ENCODE results near the gene WNT9B. TPM values are rescaled to one million over a fixed set of nuclear protein-coding genes. Genes with fewer than 3 reads are reported as not detected.

WNT9B gene
- total and polyA plus RNA-seq, 2 donors (not counting 1 experiment from before 2014, with no cell fraction given) = not detected

DNA sequence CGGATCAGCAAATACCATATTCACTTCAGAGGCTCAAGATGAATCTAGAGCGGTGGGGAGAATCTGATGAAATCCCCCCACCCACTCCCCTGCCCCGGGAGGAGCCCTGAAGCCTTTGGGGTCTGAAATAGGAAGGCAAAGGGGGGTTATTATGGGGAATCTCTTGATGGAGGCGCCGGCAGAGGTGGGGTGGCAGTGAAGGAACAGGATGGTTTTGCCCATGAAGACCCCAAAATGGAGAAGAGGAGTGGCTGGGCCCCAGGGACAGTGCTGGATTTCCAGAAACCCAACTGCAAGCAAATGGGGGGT, 33.5 kb upstream of the WNT9B start:
- Histone ChIP-seq H3K4me1 (ENCODE audit: control insufficient read depth, extremely low read depth, insufficient read depth, low read length) (no peaks in the 10 kb centered on the region), H3K36me3 (ENCODE audit: control insufficient read depth, insufficient read depth, low read length) (no peaks in the 10 kb centered on the region), H3K9me3 (ENCODE audit: control insufficient read depth, insufficient read depth, low read depth, low read length) (no peaks in the 10 kb centered on the region), H3K9ac (ENCODE audit: insufficient read depth, low read length) (no peak overlapping the region), H4K20me1 (ENCODE audit: control insufficient read depth, extremely low read depth, insufficient read depth, low read length) (no peaks in the 10 kb centered on the region), H2AFZ (ENCODE audit: low read length) (no peak overlapping the region), H3K4me2 (ENCODE audit: extremely low read depth, insufficient read depth, low read length) (no peak overlapping the region), H3K79me2 (ENCODE audit: control insufficient read depth, insufficient read depth, low read length) (no peaks in the 10 kb centered on the region), H3K4me3 (replicated peaks in 1 of 4; ENCODE audit: control extremely low read depth in 1 of 4, insufficient read depth in 1 of 4, low read depth in 3 of 4, low read length in 4 of 4) (no peak overlapping the region), H3K27me3 (ENCODE audit: control insufficient read depth, insufficient read depth, low read length) (peaks cover 79% of the 10 kb centered on the region), H3K27ac (ENCODE audit: insufficient read depth, low read length) (no peak overlapping the region)
- TF ChIP-seq EZH2 (IDR thresholded peaks at IDR 0.05; ENCODE audit: low read length, missing control alignments) = no peak
- no peak for DNase-seq (ENCODE audit: low read depth in 2 of 2)

DNA sequence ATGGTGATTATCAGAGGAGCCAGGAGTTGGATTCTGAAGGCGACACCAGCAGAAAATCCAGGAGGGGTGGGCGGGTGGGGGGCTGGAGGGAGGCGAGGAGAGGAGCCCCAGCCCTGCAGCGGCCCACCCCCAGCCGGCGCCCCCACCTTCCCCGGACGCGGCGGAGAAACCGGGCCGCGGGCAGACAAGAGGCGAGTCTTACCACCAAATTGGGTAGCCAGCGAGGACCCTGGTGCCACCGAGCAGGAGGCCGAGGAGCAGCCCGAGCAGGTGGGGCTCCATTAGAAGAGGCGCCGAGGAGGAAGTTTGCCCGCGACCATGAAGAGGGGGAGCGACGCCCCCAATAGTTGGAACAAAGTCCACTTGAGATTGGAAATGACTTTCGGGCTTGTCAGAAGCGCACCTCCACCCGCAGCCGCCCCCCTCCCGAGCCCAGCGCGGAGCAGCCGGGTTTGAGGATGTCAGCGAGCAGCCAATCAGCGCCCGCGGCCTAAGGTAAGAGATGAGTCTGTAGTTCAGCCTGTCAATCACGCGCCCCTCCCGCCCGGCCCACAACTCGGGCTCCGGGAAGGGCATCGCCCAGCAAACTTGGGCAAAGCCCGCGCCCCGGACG, 33.0 kb upstream of the WNT9B start, which contains the start of gene WNT3:
Gene WNT3, minus strand, starts transcription at position 377 of the 613 bp plus-strand sequence. Its CDS starts 95 bp downstream, at position 282.
- TF ChIP-seq, protein P1, sequence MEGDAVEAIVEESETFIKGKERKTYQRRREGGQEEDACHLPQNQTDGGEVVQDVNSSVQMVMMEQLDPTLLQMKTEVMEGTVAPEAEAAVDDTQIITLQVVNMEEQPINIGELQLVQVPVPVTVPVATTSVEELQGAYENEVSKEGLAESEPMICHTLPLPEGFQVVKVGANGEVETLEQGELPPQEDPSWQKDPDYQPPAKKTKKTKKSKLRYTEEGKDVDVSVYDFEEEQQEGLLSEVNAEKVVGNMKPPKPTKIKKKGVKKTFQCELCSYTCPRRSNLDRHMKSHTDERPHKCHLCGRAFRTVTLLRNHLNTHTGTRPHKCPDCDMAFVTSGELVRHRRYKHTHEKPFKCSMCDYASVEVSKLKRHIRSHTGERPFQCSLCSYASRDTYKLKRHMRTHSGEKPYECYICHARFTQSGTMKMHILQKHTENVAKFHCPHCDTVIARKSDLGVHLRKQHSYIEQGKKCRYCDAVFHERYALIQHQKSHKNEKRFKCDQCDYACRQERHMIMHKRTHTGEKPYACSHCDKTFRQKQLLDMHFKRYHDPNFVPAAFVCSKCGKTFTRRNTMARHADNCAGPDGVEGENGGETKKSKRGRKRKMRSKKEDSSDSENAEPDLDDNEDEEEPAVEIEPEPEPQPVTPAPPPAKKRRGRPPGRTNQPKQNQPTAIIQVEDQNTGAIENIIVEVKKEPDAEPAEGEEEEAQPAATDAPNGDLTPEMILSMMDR (conservative IDR thresholded peaks at IDR 0.05 in 1 of 2, IDR thresholded peaks at IDR 0.05 in 1 of 2; ENCODE audit: low read depth in 1 of 2, low read length in 2 of 2) = no peak
- peak; percentile 84 for TF ChIP-seq EZH2 (IDR thresholded peaks at IDR 0.05; ENCODE audit: low read length, missing control alignments)
- Histone ChIP-seq H2AFZ (ENCODE audit: low read length) (no peak within 1 kb of the TSS), H3K9me3 (ENCODE audit: control insufficient read depth, insufficient read depth, low read depth, low read length) (no peaks in the 10 kb centered on the region), H3K4me2 (ENCODE audit: extremely low read depth, insufficient read depth, low read length) (peak within 1 kb of the TSS; percentile 35), H4K20me1 (ENCODE audit: control insufficient read depth, extremely low read depth, insufficient read depth, low read length) (no peaks in the 10 kb centered on the region), H3K27me3 (ENCODE audit: control insufficient read depth, insufficient read depth, low read length) (peaks cover 75% of the 10 kb centered on the region), H3K27ac (ENCODE audit: insufficient read depth, low read length) (no peak within 1 kb of the TSS), H3K79me2 (ENCODE audit: control insufficient read depth, insufficient read depth, low read length) (no peaks in the 10 kb centered on the region), H3K9ac (ENCODE audit: insufficient read depth, low read length) (no peak within 1 kb of the TSS), H3K4me1 (ENCODE audit: control insufficient read depth, extremely low read depth, insufficient read depth, low read length) (no peaks in the 10 kb centered on the region), H3K36me3 (ENCODE audit: control insufficient read depth, insufficient read depth, low read length) (no peaks in the 10 kb centered on the region), H3K4me3 (replicated peaks in 1 of 4; ENCODE audit: control extremely low read depth in 1 of 4, insufficient read depth in 1 of 4, low read depth in 3 of 4, low read length in 4 of 4) (peak within 1 kb of the TSS in 2 of 4 experiments; percentile 7 to 8)
- DNase-seq (ENCODE audit: low read depth in 2 of 2) = no peak

DNA sequence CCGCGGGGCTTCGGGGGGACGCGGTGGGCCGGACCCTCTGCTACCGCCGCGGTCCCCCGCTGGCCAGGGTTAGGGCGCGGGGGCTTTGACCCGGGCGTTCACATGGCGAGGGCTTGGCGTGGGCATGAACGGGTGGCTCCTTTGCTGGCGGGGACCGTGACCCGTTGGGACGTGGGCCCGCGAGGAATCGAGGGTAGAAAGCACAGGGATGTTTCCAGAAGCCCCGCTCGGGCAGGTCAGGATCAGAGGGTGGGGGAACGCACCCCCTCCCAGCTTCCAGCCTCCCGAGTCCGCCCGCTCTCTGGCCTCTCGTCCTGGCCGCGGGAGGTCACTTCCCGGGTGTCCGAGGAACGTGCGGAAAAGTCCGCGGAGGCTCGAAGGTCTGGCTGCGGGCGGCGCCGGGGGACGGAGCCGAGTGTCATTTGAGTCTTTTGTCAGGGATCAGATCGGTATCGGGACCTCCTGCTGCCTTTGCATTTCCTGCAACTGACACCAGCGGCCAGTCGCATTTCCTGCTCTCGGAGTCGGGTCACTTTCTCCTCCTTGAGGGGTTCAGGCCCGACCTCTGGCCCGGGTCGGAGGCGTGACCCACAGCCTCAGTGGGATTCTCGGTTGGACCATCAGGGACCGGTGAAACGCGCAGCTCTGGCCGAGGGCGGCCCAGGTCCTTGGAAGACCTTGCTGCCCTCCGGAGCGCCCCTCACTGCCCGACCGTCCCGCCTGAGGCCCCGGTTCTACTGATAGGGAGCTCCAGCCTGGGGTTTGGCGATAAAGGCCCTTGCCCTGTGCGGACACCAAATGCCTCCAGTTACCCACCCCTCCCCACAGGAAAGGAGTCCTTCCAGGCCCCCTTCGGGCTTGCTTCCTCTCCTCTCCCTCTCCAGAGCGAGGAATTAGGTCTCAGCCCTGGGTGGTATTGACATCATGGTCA, 32.2 kb upstream of the WNT9B start:
- H2AFZ ChIP-seq (ENCODE audit: low read length) = no peak overlapping the region
- no peaks in the 10 kb centered on the region for H3K9me3 ChIP-seq (ENCODE audit: control insufficient read depth, insufficient read depth, low read depth, low read length)
- no peak for DNase-seq (ENCODE audit: low read depth in 2 of 2)
- H3K36me3 ChIP-seq (ENCODE audit: control insufficient read depth, insufficient read depth, low read length) = no peaks in the 10 kb centered on the region
- H4K20me1 ChIP-seq (ENCODE audit: control insufficient read depth, extremely low read depth, insufficient read depth, low read length) = no peaks in the 10 kb centered on the region
- no peaks in the 10 kb centered on the region for H3K79me2 ChIP-seq (ENCODE audit: control insufficient read depth, insufficient read depth, low read length)
- no peak overlapping the region for H3K9ac ChIP-seq (ENCODE audit: insufficient read depth, low read length)
- H3K27ac ChIP-seq (ENCODE audit: insufficient read depth, low read length) = no peak overlapping the region
- H3K4me1 ChIP-seq (ENCODE audit: control insufficient read depth, extremely low read depth, insufficient read depth, low read length) = no peaks in the 10 kb centered on the region
- TF ChIP-seq, protein P1 (conservative IDR thresholded peaks at IDR 0.05 in 1 of 2, IDR thresholded peaks at IDR 0.05 in 1 of 2; ENCODE audit: low read depth in 1 of 2, low read length in 2 of 2) = no peak
- TF ChIP-seq EZH2 (IDR thresholded peaks at IDR 0.05; ENCODE audit: low read length, missing control alignments) = peak; percentile 94
- H3K4me3 ChIP-seq (replicated peaks in 1 of 4; ENCODE audit: control extremely low read depth in 1 of 4, insufficient read depth in 1 of 4, low read depth in 3 of 4, low read length in 4 of 4) = peak overlapping the region in 2 of 4 experiments; percentile 7 to 8
- H3K27me3 ChIP-seq (ENCODE audit: control insufficient read depth, insufficient read depth, low read length) = peaks cover 69% of the 10 kb centered on the region
- peak overlapping the region; percentile 23 for H3K4me2 ChIP-seq (ENCODE audit: extremely low read depth, insufficient read depth, low read length)
